RWPE1 (cell line): Measurements from ENCODE around the gene LAMA2.

Experiments
- CTCF ChIA-PET: fragments of 350-600 bp; sonication (Branson Sonifier 250); formaldehyde crosslinking; extraction: SDS; loops from one replicate; lab custom pipeline; 2021; lab: Yijun Ruan, JAX
- POLR2A ChIA-PET: fragments of 400-600 bp; formaldehyde crosslinking; extraction: SDS; loops from one replicate; lab custom pipeline; 2020; ENCODE audit warnings: antibody characterized with exemption; ENCODE audit not compliant: low non-redundant PET; lab: Yijun Ruan, JAX
- DNase-seq: peaks from one replicate; pipeline ENCODE4 v3.0.0; 2012; ENCODE audit warnings: low spot score
- H3K27ac ChIP-seq: fragments of 450-650 bp; 2 replicates; pipeline ENCODE4 v1.5.1; 2017
- TF ChIP-seq, protein P1 (sequence below): fragments of 450-650 bp; conservative IDR thresholded peaks from 2 replicates; pipeline ENCODE4 v1.5.1; 2017; ENCODE audit warnings: low read depth, mild to moderate bottlenecking

Gene LAMA2

DNA sequence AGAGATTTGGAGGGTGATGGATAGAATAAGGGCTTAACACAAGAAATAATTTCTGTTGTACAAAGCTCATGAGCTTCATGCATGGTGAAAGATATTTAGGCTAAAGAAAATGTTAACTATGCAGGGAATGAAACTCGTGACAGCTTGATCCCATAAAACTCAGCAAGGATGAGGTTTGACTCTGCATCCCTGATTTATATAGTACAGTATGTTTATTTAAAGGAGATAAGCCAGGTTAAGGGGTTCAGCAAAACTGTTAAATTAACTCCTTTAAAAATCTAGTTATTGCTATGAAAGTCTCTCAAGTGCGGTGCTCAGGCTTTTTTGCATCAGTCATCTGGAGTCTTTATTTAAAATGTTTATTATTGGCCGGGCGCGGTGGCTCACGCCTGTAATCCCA lies 326.4 kb downstream of the LAMA2 start:
- H3K27ac ChIP-seq, result no peak overlapping the region
- CTCF ChIA-PET, result interaction anchor here (0.7 kb wide), 1 partner anchor 727 kb away, joined by 3 read pairs; no protein-coding TSS in a partner anchor
- POLR2A ChIA-PET, result no interaction called here
- TF ChIP-seq, protein P1, sequence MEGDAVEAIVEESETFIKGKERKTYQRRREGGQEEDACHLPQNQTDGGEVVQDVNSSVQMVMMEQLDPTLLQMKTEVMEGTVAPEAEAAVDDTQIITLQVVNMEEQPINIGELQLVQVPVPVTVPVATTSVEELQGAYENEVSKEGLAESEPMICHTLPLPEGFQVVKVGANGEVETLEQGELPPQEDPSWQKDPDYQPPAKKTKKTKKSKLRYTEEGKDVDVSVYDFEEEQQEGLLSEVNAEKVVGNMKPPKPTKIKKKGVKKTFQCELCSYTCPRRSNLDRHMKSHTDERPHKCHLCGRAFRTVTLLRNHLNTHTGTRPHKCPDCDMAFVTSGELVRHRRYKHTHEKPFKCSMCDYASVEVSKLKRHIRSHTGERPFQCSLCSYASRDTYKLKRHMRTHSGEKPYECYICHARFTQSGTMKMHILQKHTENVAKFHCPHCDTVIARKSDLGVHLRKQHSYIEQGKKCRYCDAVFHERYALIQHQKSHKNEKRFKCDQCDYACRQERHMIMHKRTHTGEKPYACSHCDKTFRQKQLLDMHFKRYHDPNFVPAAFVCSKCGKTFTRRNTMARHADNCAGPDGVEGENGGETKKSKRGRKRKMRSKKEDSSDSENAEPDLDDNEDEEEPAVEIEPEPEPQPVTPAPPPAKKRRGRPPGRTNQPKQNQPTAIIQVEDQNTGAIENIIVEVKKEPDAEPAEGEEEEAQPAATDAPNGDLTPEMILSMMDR, result no peak
- DNase-seq, result no peak

DNA sequence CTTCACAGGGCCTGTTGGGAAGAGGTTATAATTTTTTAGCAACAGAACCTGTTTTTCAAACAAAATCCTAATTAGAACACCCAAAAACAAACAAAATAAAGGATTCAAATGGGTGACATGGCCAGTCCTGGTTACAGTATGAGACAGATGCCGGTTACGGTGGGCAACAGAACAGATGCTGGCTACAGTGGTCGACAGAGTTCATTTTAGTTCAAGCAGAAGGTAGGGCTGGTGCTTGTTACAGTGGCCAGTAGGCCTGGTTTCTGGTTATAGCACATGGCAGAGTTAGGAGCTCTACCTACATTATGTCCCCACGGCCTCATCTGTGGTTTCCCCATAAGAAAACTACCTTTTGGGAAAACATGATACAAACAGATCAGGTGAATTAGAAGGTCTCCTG lies 327.7 kb downstream of the LAMA2 start:
- ChIA-PET CTCF (no interaction called here), POLR2A (no interaction called here)
- no peak for DNase-seq
- no peak overlapping the region for H3K27ac ChIP-seq
- TF ChIP-seq, protein P1, result no peak

DNA sequence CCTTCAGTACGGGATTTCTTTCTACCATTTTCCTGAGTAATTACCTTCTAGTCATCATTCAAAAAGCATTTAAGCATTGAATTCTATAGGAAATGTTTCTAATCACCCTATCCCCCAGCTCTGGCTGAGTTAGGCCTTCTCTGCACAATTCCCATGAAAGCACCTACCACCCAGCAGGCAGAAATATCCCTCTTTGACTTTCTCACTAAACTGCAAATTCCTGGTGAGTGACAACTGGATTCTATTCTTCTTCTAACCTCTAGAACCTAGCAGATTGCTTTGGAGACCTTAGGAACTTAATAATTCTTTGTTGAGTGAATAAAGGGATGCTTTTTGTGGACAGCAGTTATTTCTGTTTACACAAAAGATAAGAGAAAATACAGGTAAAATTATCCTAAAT lies 328.7 kb downstream of the LAMA2 start:
- CTCF ChIA-PET, result interaction anchor here (0.6 kb wide), 1 partner anchor 1405 kb away, joined by 4 read pairs; no protein-coding TSS in a partner anchor
- no peak for DNase-seq
- TF ChIP-seq, protein P1, result no peak
- POLR2A ChIA-PET, result no interaction called here
- no peak overlapping the region for H3K27ac ChIP-seq

DNA sequence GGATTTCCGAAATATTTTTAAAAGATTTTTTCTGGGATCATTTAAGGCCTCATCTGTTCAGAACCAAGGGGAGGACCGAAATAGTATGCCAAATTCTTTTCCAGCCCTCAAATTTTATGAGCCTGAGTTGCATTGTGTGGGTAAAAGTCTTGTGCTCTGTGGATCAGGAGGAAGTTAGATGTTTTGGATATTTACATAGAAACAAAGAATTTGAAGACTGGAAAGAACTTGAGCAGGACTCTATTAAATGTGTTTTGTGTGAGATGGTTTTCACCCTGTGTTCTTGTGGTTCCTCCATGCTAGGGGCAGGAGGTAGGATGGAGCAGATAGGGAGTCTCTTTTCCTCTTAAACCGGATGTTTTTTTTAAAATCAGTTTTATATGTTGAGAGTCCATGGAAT lies 329.1 kb downstream of the LAMA2 start:
- TF ChIP-seq, protein P1, result no peak
- no peak overlapping the region for H3K27ac ChIP-seq
- CTCF ChIA-PET, result no interaction called here
- POLR2A ChIA-PET, result no interaction called here
- DNase-seq, result no peak

DNA sequence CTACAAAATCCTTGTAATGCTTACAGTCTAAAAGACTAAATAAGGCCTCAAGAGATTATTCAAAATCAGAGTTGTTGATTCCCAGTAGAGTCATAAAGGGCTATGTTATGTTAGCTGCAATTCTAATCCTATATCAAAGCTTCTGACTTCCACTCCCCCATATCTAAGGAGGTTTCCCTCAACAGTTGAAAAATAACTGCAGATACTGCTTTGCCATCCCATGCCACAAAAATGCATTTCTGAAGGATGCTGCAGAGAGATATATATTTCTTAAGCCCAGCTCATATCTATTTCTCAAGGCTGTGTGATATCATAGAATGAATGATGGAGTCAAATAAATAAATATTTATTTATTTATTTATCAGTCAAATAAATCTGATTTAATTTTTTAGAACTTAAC lies 332.3 kb downstream of the LAMA2 start:
- CTCF ChIA-PET, result no interaction called here
- DNase-seq, result no peak
- TF ChIP-seq, protein P1, result no peak
- H3K27ac ChIP-seq, result no peak overlapping the region
- POLR2A ChIA-PET, result no interaction called here

DNA sequence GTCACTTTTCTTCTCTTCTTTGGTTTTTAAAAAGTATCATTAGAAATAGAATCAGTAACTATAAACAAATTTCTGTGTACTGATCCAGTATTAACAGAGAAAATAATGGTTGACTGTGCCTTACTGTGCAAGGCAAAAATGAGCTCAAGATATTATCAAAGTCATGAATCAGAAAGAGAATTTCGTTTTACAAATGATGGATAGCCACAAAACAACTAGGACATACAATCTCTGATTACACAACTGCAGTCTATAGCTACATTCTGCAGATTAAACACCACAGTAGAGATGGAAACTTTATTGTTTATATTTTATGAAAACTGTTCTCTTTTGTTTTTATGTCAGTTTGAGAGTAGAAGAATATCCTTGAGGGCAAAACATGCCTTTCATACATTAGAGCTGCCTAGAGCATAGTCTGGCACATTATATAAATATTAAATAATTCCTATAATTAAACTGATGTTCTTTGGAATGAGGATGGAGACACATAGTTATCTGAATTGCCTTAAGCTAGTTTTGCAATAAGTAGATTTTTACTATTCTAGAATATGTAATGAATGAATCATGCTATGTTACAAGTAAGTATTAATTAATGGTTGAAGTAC lies 333.1 kb downstream of the LAMA2 start:
- CTCF ChIA-PET, result no interaction called here

More for the DNA sequence above, 333.1 kb downstream of the LAMA2 start:
- no peak for DNase-seq
- no peak overlapping the region for H3K27ac ChIP-seq
- TF ChIP-seq, protein P1, result no peak
- POLR2A ChIA-PET, result no interaction called here
